Neural progenitor cell (in vitro differentiated cells): ENCODE data around the gene GABBR2.

Source experiments
- CTCF ChIP-seq: fragments of 200-600 bp; sonication (generic); IDR thresholded peaks from 2 replicates; pipeline ENCODE4 v1.5.1; 2017; ENCODE audit warnings: antibody characterized with exemption, mild to moderate bottlenecking
- EZH2 ChIP-seq: fragments of 200-600 bp; sonication (generic); IDR thresholded peaks from 2 replicates; pipeline ENCODE4 v1.6.1; 2017; ENCODE audit warnings: antibody characterized with exemption, mild to moderate bottlenecking, moderate library complexity
- EZH2phosphoT487 ChIP-seq: fragments of 200-600 bp; sonication (generic); IDR thresholded peaks from 2 replicates; pipeline ENCODE4 v1.6.1; 2017; ENCODE audit warnings: antibody characterized with exemption

- TF ChIP-seq CTCF = no peak
- TF ChIP-seq EZH2 = no peak
- no peak for TF ChIP-seq EZH2phosphoT487
These were observed 427.5 kb downstream of the GABBR2 start for GRCh38 chr9:98281281-98281680.
